ENCODE data around the gene ST14.

GRCh38 chr11:130128626-130129025, 31.0 kb upstream of the ST14 start:
- TF ChIP-seq EP300 (IDR thresholded peaks at IDR 0.05) (no peak), CTCF (IDR thresholded peaks at IDR 0.05) (no peak), POLR2AphosphoS5 (IDR thresholded peaks at IDR 0.05) (no peak)
